NCI-H1694 (cell line): ENCODE measurements around the gene ZNF304.
"Not testable (repeated sequence)": the region's sequence is repeated elsewhere in the genome, so short reads cannot be mapped to it uniquely, and the experiment has no call there.

Experiments
- DNase-seq: peaks from one replicate; lab custom pipeline; 2025; lab: John Stamatoyannopoulos, UW

ZNF304 gene

DNA sequence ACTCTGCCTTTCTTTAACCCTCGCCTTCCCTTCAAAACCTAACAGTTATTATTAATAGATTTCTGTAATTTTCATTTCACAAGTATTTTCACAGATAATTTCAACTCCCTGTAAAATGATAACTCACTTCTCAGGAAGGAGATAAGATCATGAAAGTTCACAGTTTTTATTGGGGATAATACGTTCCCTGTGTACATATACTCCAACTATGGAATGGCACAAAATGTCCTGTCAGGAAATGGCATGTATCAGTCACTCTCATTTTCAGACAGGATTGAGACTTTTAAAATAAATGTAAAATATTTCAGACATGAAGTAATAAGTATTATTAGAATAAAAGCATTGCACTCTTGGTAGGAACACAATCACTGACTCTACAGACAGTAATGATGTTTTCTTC, 11.3 kb downstream of the ZNF304 start:
- no peak for DNase-seq

DNA sequence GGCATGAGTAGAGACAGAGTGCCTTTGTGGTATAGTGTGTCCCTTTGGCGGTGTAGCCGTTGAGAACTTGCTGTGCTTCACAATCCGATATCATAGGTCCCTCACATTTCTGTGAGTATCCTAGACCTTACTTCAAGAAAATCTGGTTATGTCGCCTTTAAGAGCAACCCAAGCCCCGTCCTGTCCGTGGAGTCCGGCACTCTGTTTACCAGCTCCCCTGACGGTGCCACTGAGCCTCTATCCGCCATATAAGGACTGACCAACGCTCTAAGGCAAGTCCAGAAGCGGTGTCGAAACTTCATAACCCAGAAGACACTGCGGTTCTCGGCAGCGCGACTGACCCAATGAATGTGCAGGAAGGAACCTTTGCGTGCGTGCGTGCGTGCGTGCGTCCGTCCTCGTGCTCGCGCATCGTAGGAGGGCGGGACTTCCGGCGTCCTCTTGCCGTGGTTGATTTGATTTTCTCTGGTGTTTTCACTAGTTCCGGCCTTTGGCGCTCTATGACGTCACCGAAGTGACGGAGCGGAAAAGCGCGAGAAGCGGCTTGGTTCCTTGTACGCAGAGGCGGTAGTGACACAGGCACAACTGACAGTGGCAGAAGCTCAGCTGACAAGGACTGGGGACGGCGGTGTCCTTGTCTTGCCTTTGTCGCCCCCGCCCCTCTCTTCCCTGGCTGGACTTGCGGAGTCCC, 12.1 kb downstream of the ZNF304 start, which contains the start of the genes TRAPPC2B and ZNF547:
Gene TRAPPC2B, plus strand, starts transcription at position 555 of the 691 bp plus-strand sequence. CDS start 1,283 bp downstream, outside the sequence.
Gene ZNF547, plus strand, starts transcription at position 555 of the 691 bp plus-strand sequence. CDS start 5,005 bp downstream, outside the sequence.
- peak; percentile 95 for DNase-seq

DNA sequence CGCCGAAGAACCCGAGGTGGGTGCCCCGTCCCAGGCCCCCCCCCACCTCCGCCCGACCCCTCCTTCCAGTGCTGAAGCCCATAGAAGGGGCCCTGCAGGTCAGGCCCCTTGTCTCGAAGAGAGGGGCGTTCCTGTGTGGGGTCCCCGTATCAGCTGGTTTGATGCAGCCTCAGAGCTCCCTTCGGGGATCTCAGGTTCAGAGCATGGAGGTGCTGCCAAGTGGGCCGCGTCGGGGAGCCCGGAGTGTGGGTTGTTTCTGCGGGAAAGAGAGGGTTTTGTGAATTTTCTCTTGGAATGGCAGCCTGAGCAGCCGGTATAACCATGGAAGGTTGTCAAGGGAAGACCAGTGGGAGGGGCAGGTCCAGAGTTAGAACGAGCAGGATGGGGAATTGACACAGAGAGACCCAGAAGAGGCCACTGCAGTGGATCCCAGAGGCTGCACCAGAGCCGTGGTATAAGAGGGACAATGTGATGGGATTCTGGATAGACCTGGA, 12.7 kb downstream of the ZNF304 start:
- no peak for DNase-seq

DNA sequence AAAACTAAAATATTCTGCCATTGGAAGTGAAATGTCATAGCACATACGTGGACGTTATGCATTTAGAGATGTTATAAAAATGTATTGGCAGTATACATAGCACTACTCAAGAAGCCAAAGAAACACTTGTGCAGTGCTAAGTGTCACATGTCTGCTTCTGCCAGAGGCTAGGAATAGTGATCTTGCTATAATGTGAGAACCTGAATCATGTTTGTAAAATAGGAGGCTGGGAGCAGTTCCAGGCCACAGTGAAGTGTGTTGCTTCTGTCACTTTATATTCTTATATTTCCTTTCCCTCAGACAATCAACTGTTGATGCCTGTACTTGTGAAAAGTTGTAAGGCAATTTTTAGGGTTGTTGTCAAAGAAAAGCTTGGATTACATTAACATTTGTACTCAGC, 15.7 kb downstream of the ZNF304 start:
- no peak for DNase-seq

DNA sequence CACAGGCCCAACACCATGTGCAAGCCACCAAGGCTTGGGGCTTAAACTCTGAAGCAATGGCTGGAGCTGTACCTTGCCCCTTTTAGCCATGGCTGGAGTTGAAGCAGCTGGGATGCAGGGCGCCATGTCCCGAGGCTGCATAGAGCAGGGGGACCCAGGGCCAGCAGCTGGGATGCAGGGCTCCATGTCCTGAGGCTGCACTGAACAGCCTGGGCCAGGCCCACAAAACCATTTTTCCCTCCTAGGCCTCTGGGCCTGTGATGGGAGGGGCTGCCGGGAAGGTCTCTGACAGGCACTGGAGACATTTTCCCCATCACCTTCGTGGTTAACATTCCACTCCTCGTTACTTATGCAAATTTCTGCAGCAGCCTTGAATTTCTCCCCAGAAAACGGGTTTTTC, 23.1 kb downstream of the ZNF304 start:
- DNase-seq, result no peak

DNA sequence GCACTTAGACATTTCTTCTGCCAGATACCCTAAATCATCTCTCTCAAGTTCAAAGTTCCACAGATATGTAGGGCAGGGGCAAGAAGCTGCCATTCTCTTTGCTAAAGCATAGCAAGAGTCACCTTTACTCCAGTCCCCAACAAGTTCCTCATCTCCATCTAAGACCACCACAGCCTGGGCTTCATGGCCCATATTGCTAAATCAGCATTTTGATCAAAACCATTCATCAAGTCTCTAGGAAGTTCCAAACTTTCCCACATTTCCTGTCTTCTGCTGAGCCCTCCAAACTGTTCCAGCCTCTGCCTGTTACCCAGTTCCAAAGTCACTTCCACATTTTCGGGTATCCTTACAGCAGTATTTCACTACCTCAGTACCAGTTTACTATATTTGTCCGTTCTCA, 23.6 kb downstream of the ZNF304 start:
- not testable (repeated sequence) for DNase-seq

DNA sequence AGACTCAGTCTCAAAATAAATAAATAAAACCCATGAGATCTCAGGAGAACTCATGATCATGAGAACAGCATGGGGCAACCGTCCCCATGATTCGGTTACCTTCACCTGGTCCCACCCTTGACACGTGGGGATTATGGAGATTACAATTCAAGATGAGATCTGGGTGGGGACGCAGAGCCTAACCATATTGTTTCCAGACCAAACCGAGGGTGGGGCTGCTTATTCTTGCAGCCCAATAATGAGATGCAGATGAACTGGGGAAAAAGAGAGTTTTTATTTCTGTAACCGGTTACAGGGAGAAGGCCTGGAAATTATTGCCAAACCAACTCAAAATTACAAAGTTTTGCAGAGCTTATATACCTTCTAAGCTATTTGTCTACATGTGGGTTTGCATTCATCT, 25.1 kb downstream of the ZNF304 start:
- DNase-seq, result no peak

DNA sequence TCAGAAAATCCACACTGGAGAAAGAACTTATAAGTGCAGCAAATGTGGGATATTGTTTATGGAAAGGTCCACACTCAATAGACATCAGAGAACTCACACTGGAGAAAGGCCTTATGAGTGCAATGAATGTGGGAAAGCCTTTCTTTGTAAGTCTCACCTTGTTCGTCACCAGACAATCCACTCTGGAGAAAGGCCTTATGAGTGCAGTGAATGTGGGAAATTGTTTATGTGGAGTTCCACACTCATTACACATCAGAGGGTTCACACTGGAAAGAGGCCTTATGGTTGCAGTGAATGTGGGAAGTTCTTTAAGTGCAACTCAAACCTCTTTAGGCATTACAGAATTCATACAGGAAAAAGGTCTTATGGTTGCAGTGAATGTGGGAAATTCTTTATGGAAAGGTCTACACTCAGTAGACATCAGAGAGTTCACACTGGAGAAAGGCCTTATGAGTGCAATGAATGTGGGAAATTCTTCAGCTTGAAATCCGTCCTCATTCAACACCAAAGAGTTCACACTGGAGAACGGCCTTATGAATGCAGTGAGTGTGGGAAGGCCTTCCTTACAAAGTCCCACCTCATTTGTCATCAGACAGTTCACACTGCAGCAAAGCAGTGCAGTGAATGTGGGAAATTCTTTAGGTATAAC, 26.6 kb downstream of the ZNF304 start:
- no peak for DNase-seq

DNA sequence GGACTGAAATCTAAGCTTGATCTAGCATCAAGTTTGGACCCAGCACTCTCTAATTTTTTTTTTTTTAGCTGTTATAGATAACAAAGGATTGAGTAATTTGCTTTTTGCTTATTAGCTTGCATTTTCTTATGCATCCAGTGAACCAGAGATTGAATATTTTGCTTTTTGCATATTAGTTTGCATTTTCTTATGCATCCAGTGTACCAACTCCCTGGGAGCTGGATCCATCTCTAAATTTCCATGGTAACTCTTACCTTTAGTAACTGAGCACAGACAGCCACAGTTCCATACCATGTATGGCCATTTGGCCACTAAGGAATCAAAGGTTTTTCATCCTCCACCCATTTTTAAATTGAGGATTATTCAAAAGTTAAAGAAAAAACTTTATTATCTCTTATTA, 29.9 kb downstream of the ZNF304 start:
- DNase-seq, result no peak

DNA sequence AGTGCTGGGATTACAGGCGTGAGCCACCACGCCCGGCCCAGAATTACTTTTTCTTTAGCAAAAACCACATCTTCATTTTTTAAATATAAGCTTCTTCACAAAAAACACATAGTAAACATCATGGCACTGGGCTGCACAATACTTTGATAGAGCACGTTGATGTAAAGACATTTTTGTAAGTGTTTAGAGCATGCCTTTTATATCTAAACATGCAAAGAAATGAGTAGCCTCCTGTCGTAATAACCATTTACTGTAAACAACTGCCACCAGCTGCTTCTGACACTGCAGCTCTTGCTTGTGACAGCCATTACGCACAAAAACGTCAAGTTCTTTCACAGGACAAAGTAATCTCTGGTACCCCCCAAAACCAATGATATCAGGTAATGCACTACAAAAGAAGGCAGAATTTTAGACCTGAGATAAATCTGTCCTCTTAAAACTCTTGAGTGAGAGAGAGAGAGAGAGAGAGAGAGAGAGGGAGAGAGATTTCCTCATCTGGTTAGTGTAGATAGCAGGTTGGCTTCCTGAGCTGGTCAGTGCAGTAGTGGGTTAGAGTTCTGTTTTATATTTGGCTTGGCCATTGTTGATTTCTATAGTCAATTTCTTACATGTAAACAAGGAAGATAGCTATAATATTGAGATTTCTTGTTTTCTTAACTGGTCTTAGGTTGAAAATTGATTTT, 31.9 kb downstream of the ZNF304 start:
- DNase-seq, result no peak

DNA sequence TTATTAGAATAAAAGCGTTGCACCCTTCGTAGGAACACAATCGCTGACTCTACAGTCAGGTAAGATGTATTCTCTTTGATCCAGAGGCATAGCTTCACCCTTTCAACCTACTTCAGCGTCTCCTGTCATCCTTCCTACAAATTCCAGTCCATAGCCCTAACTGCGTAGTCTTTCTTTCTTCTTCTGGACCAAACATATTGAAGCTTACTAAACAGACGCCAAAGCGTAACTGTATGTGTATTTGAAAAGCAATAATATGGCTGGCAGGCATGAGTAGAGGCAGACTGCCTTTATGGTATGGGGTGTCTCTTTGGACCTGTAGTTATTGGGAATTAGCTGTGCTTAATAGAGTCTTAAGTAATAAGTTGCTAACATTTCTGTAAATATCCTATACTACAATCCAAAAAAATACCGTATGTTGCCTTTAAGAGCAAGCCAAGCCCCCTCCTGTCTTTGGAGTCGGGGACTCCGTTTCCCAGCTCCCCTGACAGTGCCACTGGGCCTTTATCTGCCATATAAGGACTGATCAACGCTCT, 38.2 kb downstream of the ZNF304 start:
- DNase-seq, result no peak

DNA sequence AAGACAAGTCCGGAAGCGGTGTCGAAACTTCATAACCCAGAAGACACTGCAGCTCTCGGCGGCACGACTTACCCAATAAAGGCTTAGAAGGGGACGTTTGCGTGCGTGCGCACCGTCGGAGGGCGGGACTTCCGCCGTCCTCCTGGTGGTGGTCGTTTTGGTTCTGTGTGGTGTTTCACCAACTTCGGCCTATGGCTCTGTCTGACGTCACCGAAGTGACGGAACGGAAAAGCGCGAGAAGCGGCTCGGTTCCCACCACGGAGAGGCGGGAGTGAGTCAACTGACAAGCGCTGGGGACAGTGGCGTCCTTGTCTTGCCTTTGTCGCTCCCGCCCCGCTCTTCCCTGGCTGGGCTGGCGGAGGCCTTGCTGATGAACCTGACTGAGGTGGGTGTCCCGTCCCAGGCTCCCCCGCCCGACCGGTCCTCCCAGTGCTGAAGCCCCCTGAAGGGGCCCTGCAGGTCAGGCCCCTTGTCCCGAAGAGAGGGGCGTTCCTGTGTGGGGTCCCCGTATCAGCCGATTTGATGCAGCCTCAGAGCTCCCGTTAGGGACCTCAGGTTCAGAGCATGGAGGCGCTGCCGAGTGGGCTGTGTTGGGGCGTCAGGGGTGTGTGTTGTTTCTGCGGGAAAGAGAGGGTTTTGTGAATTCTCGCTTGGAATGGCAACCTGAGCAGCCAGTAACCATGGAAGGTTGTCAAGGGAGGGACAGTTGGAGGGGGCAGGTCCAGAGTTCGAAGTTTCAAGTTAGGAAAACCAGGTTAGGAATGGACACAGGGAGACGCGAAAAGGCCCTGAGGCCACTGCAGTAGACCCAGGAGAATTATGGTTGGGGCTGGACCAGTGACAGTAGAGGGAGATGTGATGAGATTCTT, 38.9 kb downstream of the ZNF304 start, which contains the start of gene ZNF548:
Gene ZNF548, plus strand, starts transcription at position 125 of the 869 bp plus-strand sequence. Its CDS starts 246 bp downstream, at position 371.
- peak; percentile 97 for DNase-seq

DNA sequence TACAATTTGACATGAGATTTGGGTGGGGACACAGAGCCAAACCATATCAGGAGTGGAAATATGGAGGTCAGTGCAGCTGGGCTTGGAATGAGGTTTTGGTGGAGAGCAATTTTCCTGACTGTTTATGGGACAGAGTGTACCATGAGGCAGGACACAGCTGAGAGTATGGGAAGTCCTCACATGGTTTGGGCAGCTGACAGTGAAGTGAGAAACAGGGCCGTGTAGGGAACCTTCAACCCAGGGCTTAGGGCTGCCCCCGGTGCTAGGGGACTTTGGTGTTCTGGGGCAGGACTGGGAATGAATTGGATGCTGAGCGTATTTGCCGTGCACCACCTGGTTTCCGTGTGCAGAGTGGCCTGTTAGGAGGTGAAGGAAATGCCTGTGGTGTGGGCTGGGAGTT, 44.6 kb downstream of the ZNF304 start:
- no peak for DNase-seq

DNA sequence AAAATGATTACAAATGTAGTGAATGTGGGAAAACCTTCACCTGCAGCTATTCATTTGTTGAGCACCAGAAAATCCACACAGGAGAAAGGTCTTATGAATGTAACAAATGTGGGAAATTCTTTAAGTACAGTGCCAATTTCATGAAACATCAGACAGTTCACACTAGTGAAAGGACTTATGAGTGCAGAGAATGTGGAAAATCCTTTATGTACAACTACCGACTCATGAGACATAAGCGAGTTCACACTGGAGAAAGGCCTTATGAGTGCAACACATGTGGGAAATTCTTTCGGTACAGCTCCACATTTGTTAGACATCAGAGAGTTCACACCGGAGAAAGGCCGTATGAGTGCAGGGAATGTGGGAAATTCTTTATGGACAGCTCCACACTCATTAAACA, 47.8 kb downstream of the ZNF304 start:
- DNase-seq, result no peak

DNA sequence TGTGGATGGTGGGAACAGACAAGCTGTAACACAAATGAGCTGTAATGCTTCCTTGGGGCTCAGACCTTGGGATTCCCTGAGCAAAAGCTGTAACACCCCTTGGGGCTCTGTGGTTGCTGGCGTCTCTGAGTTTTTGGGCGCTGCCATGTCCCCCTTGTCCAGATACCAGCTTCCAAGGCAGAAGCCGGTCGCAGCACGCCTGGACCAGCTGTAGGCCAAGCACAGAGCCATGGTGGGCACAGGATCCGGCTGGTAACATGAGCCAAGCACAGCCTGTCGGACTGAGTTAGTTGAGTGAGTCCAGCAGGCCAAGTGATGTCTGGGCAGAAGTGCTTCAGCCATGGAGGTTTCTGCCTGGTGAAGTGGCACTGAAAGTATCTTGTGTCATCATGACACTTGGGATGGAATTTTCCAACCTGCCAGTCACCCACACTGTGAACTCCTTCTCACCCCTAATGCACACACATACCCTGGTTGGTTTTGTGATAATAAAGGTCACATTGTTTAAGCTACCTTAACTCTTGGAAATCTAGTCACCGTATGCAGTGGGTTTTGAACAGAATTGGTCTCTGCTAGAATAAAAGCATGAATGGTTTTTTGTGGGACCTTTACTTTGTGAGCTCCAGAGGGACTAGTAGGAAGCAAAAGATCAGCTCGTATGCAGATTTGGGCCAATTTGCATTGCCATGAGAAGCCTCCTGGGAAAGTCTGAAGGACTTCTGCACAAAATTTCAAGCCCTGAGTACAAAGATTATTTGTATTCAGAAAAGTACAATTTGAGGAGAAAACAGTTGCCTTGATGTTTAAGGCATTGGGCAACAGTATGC, 52.9 kb downstream of the ZNF304 start:
- DNase-seq, result no peak

DNA sequence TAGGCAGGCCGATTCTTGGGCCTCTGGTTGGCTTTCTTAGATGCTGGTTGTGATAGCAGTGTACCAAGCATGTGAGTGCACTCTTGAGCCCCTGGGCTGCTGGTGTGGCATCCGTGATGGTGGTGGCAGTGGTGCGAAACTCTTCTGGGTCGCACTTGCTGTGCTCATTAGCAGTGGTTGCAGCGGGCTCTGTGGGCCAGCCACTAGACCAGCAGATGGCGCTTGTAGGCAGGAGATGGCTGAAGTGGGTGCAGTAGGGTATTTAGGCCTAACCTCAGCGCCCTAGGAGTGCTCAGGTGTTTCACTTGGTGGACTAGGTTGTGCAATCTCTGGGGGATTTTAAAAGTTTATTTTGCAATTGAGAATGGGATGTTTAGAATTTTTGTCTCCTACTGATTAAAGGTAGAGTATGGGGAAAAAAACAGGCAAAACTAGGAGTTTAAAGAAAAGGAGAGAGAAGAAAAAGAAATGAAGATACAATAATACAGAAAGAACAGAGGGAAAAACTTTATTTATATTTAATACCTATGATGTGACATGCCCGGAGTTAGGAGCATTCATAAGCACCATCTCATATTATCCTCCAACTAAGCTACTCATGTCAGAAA, 55.5 kb downstream of the ZNF304 start:
- peak; percentile 12 for DNase-seq
